Tibial nerve (tissue), 4 donors: Measurements from ENCODE around the gene EPX. TPM values are rescaled to one million over a fixed set of nuclear protein-coding genes. Genes with fewer than 3 reads are reported as not detected.

Source experiments
- DNase-seq, 2 donors: peaks; one replicate each; pipeline ENCODE4 v3.0.0-alpha.2; 2019; ENCODE audit warnings: low spot score in 2 of 2
- H3K27ac ChIP-seq, 4 donors: fragments of 200-600 bp; sonication (generic) in 3 of 4; one replicate each; pipeline ENCODE4 v1.5.1; 2017 to 2019; ENCODE audit warnings: mild to moderate bottlenecking in 1 of 4
- H3K27me3 ChIP-seq, 2 donors: fragments of 200-600 bp; sonication (generic) in 1 of 2; one replicate each; pipeline versions ENCODE4 v1.5.1 to v1.6.0; 2017 to 2019
- H3K36me3 ChIP-seq, 3 donors: fragments of 200-600 bp; sonication (generic); one replicate each; pipeline ENCODE4 v1.5.1; 2018 to 2019
- H3K4me1 ChIP-seq, 4 donors: fragments of 200-600 bp; sonication (generic) in 3 of 4; one replicate each; pipeline ENCODE4 v1.5.1; 2017 to 2019
- H3K4me3 ChIP-seq, 4 donors: fragments of 200-600 bp; sonication (generic) in 3 of 4; one replicate each; pipeline ENCODE4 v1.5.1; 2017 to 2019; ENCODE audit warnings: mild to moderate bottlenecking in 1 of 4, moderate library complexity in 1 of 4
- H3K9me3 ChIP-seq, 4 donors: fragments of 200-600 bp; sonication (generic) in 3 of 4; one replicate each; pipeline ENCODE4 v1.5.1; 2017 to 2019
- CTCF ChIP-seq, 5 experiments: fragments of 200-600 bp in 3 of 5; fragments of 450-650 bp in 2 of 5; sonication (generic) in 3 of 5; IDR thresholded peaks; one replicate each; pipeline ENCODE4 v1.5.1; 2016 to 2019; ENCODE audit warnings: antibody characterized with exemption in 5 of 5, mild to moderate bottlenecking in 3 of 5, moderate library complexity in 2 of 5
- EP300 ChIP-seq, 2 donors: sonication (generic); formaldehyde crosslinking; IDR thresholded peaks; one replicate each; pipeline ENCODE4 v1.6.1; 2017; ENCODE audit warnings: antibody characterized with exemption in 2 of 2, mild to moderate bottlenecking in 1 of 2
- POLR2A ChIP-seq, 2 donors: fragments of 450-650 bp; IDR thresholded peaks; one replicate each; pipeline ENCODE4 v1.6.1; 2017; ENCODE audit warnings: antibody characterized with exemption in 2 of 2, mild to moderate bottlenecking in 2 of 2, moderate library complexity in 2 of 2
- WGBS, 2 donors: methylation state at CpG; one replicate each; pipeline ENCODE4 v1.1.5; 2018; 5-methylcytosine and 5-hydroxymethylcytosine counted together
- total RNA-seq, 4 donors: library from RNA; depleted of rRNA; stranded (reverse); fragments of >200 nt; gene quantifications; one replicate each; pipeline ENCODE4 v1.1.0, GENCODE V29; 2016

The EPX gene
- total RNA-seq, 4 donors from 2014 or later, result not detected

GRCh38 chr17:58238147-58238634 is 45.7 kb downstream of the EPX start, which contains the start of gene LPO:
TSS of gene LPO (plus strand) at chr17:58238584. CDS start at chr17:58242980, 4,396 bp downstream.
- Histone ChIP-seq H3K4me1 (no peaks in the 10 kb centered on the region), H3K9me3 (no peaks in the 10 kb centered on the region), H3K36me3 (no peaks in the 10 kb centered on the region), H3K27ac (no peak within 1 kb of the TSS), H3K27me3 (peaks cover 0 to 80% of the 10 kb centered on the region in 2 donors), H3K4me3 (no peak within 1 kb of the TSS)
- no peak for TF ChIP-seq POLR2A (IDR thresholded peaks at IDR 0.05)
- no peak for TF ChIP-seq EP300 (IDR thresholded peaks at IDR 0.05)
- no peak for TF ChIP-seq CTCF (IDR thresholded peaks at IDR 0.05)
- DNase-seq, result no peak
- WGBS, 2 donors, result 70% methylated on average over 5 of the region's 5 CpGs

- no peaks in the 10 kb centered on the region for H3K4me1 ChIP-seq
- peaks cover 0 to 72% of the 10 kb centered on the region in 2 donors for H3K27me3 ChIP-seq
- H3K27ac ChIP-seq, result no peak overlapping the region
- 68 to 81% methylated on average over 1 of the region's 1 CpG for WGBS, 2 donors
- DNase-seq, result no peak
- no peaks in the 10 kb centered on the region for H3K36me3 ChIP-seq
- no peak overlapping the region for H3K4me3 ChIP-seq
- no peak for TF ChIP-seq POLR2A (IDR thresholded peaks at IDR 0.05)
- TF ChIP-seq EP300 (IDR thresholded peaks at IDR 0.05), result no peak
- no peaks in the 10 kb centered on the region for H3K9me3 ChIP-seq
These were observed 47.5 kb downstream of the EPX start for GRCh38 chr17:58239987-58240386.

GRCh38 chr17:58242171-58242784 is 49.8 kb downstream of the EPX start:
- no peak overlapping the region for H3K4me3 ChIP-seq
- WGBS, 2 donors, result 14 to 16% methylated on average over 4 of the region's 4 CpGs
- DNase-seq, result no peak
- peaks cover 0 to 63% of the 10 kb centered on the region in 2 donors for H3K27me3 ChIP-seq
- no peak for TF ChIP-seq CTCF (IDR thresholded peaks at IDR 0.05)
- no peak for TF ChIP-seq EP300 (IDR thresholded peaks at IDR 0.05)
- TF ChIP-seq POLR2A (IDR thresholded peaks at IDR 0.05), result no peak
- H3K4me1 ChIP-seq, result no peaks in the 10 kb centered on the region
- H3K36me3 ChIP-seq, result no peaks in the 10 kb centered on the region
- H3K9me3 ChIP-seq, result no peaks in the 10 kb centered on the region
- no peak overlapping the region for H3K27ac ChIP-seq

- H3K36me3 ChIP-seq, result no peaks in the 10 kb centered on the region
- TF ChIP-seq POLR2A (IDR thresholded peaks at IDR 0.05) (no peak), EP300 (IDR thresholded peaks at IDR 0.05) (no peak), CTCF (IDR thresholded peaks at IDR 0.05) (no peak)
- no peak overlapping the region for H3K27ac ChIP-seq
- H3K4me1 ChIP-seq, result peaks cover 0 to 12% (median 3%) of the 10 kb centered on the region in 4 donors
- H3K4me3 ChIP-seq, result no peak overlapping the region
- 58 to 59% methylated on average over 6 of the region's 6 CpGs for WGBS, 2 donors
- H3K9me3 ChIP-seq, result no peaks in the 10 kb centered on the region
- H3K27me3 ChIP-seq, result peaks cover 0 to 58% of the 10 kb centered on the region in 2 donors
- no peak for DNase-seq
These were observed 52.4 kb downstream of the EPX start for GRCh38 chr17:58244963-58245362.

GRCh38 chr17:58245428-58246103 is 53.0 kb downstream of the EPX start:
- H3K9me3 ChIP-seq, result no peaks in the 10 kb centered on the region
- DNase-seq, result no peak
- TF ChIP-seq EP300 (IDR thresholded peaks at IDR 0.05), result no peak
- TF ChIP-seq CTCF (IDR thresholded peaks at IDR 0.05), result no peak
- TF ChIP-seq POLR2A (IDR thresholded peaks at IDR 0.05), result no peak
- WGBS, 2 donors, result 49 to 53% methylated on average over 10 of the region's 10 CpGs
- H3K27ac ChIP-seq, result no peak overlapping the region
- peaks cover 0 to 53% of the 10 kb centered on the region in 2 donors for H3K27me3 ChIP-seq
- no peaks in the 10 kb centered on the region for H3K36me3 ChIP-seq
- no peak overlapping the region for H3K4me3 ChIP-seq
- peaks cover 0 to 14% (median 3%) of the 10 kb centered on the region in 4 donors for H3K4me1 ChIP-seq
